HG02610 (cell line): ENCODE measurements around the gene DNAJC9.

Source experiments
- ATAC-seq: cut with Tn5 transposase; IDR thresholded peaks from one replicate; pipeline ENCODE4 v1.9.1; 2021; ENCODE audit warnings: mild to moderate bottlenecking, moderate library complexity; ENCODE audit not compliant: unreplicated experiment

The DNAJC9 gene

GRCh38 chr10:73239908-73240307 lies 7.1 kb downstream of the DNAJC9 start:
- no peak for ATAC-seq

- ATAC-seq, result no peak
Measured at GRCh38 chr10:73238990-73239566, 8.0 kb downstream of the DNAJC9 start.

- ATAC-seq, result no peak
Measured at GRCh38 chr10:73234695-73235094, 12.4 kb downstream of the DNAJC9 start.

GRCh38 chr10:73233883-73234282 lies 13.2 kb downstream of the DNAJC9 start:
- no peak for ATAC-seq

- ATAC-seq, result no peak
Measured at GRCh38 chr10:73232887-73233286, 14.2 kb downstream of the DNAJC9 start.

GRCh38 chr10:73229567-73229966 lies 17.5 kb downstream of the DNAJC9 start:
- no peak for ATAC-seq

- no peak for ATAC-seq
Measured at GRCh38 chr10:73228247-73228646, 18.8 kb downstream of the DNAJC9 start.

- ATAC-seq, result no peak
Measured at GRCh38 chr10:73226663-73227062, 20.4 kb downstream of the DNAJC9 start.

- no peak for ATAC-seq
Measured at GRCh38 chr10:73225518-73225917, 21.5 kb downstream of the DNAJC9 start.

GRCh38 chr10:73220989-73221388 lies 26.1 kb downstream of the DNAJC9 start:
- no peak for ATAC-seq

- no peak for ATAC-seq
Measured at GRCh38 chr10:73219384-73219783, 27.7 kb downstream of the DNAJC9 start.

GRCh38 chr10:73218431-73219191 lies 28.4 kb downstream of the DNAJC9 start:
- no peak for ATAC-seq

GRCh38 chr10:73217628-73218027 lies 29.4 kb downstream of the DNAJC9 start:
- no peak for ATAC-seq

GRCh38 chr10:73215749-73216148 lies 31.3 kb downstream of the DNAJC9 start:
- ATAC-seq, result no peak

- ATAC-seq, result peak; percentile 25
Measured at GRCh38 chr10:73211106-73211811, 35.8 kb downstream of the DNAJC9 start.

GRCh38 chr10:73210395-73211105 lies 36.5 kb downstream of the DNAJC9 start:
- ATAC-seq, result peak; percentile 40

- no peak for ATAC-seq
Measured at GRCh38 chr10:73209705-73210104, 37.4 kb downstream of the DNAJC9 start.

GRCh38 chr10:73207883-73208282 lies 39.2 kb downstream of the DNAJC9 start:
- no peak for ATAC-seq

- ATAC-seq, result no peak
Measured at GRCh38 chr10:73206385-73206784, 40.7 kb downstream of the DNAJC9 start.

GRCh38 chr10:73205890-73206289 lies 41.2 kb downstream of the DNAJC9 start:
- no peak for ATAC-seq

- no peak for ATAC-seq
Measured at GRCh38 chr10:73205081-73205480, 42.0 kb downstream of the DNAJC9 start.
